ENCODE results near the gene TSSC4.

TSSC4 gene

GRCh38 chr11:2398664-2399355 lies 1.7 kb upstream of the TSSC4 start:
- no peak for DNase-seq (ENCODE audit: low read depth in 1 of 2, low spot score in 1 of 2)

GRCh38 chr11:2399488-2400068 lies 972 bp upstream of the TSSC4 start:
- peak in 1 of 2 donors; percentile 21 for DNase-seq (ENCODE audit: low read depth in 1 of 2, low spot score in 1 of 2)

DNA sequence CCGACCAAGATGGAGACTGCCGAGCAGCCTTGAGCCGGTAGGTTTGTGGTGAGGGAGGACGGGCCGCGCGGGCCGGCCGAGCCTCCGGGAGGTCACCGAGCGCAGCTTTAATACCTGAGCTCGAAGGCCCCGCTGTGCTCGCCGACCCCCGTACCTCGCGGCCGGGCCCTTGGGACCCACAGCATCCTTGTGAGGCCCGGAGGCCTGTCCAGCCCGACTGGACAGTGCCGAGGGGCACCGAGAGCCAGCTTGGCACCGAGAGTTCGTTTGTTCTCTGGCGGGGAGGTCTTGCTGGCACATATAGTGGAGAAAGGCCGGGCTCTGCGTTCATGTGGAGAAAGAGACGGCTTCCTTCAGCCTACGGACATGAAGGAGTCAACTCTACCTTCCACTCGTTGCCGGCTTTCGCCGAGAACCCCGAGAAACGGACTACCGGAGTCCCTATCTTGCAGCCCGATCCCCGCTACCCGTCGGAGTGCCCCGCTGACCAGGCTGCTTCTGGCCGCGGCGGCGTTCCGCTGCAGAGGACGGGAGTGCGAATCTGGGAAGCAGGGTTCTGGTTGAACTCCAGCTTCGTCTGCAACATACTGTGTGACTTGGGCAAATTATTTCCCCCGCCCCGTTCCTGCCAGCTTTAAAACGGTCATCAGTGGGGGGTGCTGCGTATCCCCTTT lies 349 bp downstream of the TSSC4 start:
- no peak for DNase-seq (ENCODE audit: low read depth in 1 of 2, low spot score in 1 of 2)

DNA sequence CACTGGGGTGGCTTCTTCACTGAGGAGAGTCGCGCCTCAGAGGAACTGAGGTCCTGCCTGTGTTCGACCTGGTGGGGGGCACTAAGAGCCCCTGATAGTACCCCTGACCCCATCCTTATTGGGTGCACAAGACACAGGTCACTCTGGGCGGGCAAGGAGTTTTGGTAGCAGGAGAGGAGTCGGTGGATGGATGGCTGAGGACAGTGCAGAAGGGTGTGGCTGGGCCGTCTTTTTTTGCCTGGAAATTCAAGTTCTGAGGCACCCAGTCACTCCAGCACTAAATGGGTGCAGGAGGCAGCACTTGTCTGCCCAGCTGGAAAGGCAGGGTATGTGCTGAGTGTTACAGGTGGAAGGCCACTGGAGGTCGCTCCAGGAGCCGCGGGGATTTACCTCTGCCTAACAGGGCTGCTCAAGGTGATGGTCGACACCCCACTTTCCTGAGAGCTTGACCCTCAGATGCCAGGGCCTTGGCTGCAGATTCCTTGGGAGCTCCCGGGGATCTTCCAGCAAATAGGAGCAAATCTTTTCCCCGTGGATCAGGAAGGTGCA lies 960 bp downstream of the TSSC4 start:
- DNase-seq (ENCODE audit: low read depth in 1 of 2, low spot score in 1 of 2), result no peak

DNA sequence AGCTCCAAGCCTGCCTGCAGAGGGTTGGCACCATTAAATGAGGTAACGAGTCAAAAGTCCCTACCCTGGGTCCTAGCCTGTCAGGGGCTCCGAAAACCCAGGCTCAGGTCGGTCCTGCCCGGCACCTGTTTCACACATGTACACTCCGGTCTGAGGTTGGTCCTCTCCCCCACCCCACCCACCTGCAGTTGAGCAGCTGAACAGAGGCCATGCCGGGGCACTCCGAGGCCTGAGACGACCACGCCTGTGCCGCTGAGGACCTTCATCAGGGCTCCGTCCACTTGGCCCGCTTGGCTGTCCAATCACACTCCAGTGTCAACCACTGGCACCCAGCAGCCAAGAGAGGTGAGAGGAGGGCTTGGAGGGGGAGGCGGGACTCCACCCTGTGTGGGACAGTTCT lies 1.6 kb downstream of the TSSC4 start:
- DNase-seq (ENCODE audit: low read depth in 1 of 2, low spot score in 1 of 2), result no peak

DNA sequence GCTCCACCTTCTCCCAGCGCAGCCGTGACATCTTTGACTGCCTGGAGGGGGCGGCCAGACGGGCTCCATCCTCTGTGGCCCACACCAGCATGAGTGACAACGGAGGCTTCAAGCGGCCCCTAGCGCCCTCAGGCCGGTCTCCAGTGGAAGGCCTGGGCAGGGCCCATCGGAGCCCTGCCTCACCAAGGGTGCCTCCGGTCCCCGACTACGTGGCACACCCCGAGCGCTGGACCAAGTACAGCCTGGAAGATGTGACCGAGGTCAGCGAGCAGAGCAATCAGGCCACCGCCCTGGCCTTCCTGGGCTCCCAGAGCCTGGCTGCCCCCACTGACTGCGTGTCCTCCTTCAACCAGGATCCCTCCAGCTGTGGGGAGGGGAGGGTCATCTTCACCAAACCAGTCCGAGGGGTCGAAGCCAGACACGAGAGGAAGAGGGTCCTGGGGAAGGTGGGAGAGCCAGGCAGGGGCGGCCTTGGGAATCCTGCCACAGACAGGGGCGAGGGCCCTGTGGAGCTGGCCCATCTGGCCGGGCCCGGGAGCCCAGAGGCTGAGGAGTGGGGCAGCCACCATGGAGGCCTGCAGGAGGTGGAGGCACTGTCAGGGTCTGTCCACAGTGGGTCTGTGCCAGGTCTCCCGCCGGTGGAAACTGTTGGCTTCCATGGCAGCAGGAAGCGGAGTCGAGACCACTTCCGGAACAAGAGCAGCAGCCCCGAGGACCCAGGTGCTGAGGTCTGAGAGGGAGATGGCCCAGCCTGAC lies 2.5 kb downstream of the TSSC4 start:
- DNase-seq (ENCODE audit: low read depth in 1 of 2, low spot score in 1 of 2), result no peak

- no peak for DNase-seq (ENCODE audit: low read depth in 1 of 2, low spot score in 1 of 2)
Measured at GRCh38 chr11:2404735-2405196, 4.2 kb downstream of the TSSC4 start.

DNA sequence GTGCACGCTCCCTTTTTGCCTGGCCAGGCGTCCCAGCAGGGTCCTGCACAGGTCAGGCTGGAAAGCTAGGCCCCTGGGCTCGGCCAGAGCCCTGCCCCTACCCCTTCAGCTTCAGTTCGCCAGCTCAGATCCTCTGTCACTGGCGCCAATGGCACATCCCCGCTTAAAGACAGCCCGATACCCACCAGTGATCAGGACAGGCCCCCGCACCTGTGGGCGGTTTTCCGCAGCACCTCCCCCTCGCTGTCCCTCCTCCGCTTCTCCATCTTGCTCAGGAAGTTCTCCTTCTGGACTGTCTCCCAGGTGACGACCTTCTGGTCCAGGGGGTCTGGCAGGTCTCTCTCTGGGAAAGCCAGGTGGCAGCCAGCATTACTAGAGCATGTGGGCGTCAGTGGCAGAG lies 5.9 kb downstream of the TSSC4 start:
- DNase-seq (ENCODE audit: low read depth in 1 of 2, low spot score in 1 of 2), result no peak

GRCh38 chr11:2406878-2407410 lies 6.4 kb downstream of the TSSC4 start:
- no peak for DNase-seq (ENCODE audit: low read depth in 1 of 2, low spot score in 1 of 2)

GRCh38 chr11:2408671-2409070 lies 8.1 kb downstream of the TSSC4 start:
- DNase-seq (ENCODE audit: low read depth in 1 of 2, low spot score in 1 of 2), result no peak

DNA sequence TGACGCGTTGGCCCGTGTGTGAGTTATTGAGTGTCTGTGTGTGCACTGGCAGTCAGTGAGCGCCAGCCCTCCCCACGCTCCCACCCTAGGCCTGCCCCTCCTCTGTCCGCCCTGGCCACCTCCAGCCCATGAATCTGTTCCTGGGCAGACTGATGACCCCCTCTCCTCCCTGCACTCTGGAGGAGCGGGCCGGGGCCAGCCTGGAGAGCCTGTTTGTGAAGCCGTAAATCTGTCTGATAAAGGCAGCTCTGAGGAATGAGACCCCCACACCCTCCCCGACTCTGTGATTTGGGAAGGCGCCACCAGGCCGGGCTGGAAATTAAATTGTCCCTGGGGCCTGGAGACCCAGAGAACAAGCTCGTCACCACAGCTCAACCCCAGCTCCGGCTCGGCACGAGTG lies 8.6 kb downstream of the TSSC4 start:
- DNase-seq (ENCODE audit: low read depth in 1 of 2, low spot score in 1 of 2), result no peak

DNA sequence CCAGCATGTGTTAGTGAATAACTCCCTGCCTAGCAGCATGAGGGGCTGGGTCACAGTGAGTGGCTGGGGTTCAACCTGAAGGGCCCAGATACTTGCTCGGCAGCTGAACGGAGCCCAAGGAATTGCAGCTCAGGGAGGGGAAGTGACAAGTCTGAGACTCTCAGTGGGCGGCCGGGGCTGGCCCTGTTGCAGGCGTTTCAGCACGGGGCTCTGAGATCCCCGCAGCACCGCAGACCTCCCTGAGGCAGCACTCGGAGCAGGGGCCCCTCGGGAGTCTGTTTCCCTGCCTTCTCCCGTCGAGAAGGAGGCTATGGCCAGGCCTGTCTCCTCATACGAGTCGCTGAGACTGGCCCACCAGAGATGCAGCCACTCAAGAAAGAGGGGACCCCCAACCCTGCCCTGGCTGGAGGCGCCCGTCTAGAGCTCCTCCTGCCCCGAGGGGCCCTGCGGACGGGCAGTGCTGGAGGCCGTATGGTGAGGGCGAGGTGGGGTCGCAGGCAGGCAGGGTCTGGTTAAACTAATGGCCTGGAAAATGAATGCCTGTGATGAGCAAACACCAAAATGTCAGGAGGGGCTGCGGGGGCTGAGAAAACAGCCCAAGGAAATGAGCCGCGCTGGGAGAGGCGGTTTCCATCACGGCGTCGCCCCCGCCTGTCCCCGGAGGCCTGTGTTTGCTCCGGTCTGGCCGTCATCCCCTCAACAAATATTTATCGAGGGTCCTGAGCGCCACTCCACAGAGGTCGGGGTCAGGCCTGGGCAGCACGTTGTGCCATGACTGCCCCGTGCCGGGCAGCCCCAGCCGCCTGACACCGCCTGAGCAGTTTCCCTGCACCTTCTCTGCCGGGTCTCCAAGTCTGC lies 9.3 kb downstream of the TSSC4 start:
- DNase-seq (ENCODE audit: low read depth in 1 of 2, low spot score in 1 of 2), result no peak

- no peak for DNase-seq (ENCODE audit: low read depth in 1 of 2, low spot score in 1 of 2)
Measured at GRCh38 chr11:2410616-2411015, 10.1 kb downstream of the TSSC4 start.

DNA sequence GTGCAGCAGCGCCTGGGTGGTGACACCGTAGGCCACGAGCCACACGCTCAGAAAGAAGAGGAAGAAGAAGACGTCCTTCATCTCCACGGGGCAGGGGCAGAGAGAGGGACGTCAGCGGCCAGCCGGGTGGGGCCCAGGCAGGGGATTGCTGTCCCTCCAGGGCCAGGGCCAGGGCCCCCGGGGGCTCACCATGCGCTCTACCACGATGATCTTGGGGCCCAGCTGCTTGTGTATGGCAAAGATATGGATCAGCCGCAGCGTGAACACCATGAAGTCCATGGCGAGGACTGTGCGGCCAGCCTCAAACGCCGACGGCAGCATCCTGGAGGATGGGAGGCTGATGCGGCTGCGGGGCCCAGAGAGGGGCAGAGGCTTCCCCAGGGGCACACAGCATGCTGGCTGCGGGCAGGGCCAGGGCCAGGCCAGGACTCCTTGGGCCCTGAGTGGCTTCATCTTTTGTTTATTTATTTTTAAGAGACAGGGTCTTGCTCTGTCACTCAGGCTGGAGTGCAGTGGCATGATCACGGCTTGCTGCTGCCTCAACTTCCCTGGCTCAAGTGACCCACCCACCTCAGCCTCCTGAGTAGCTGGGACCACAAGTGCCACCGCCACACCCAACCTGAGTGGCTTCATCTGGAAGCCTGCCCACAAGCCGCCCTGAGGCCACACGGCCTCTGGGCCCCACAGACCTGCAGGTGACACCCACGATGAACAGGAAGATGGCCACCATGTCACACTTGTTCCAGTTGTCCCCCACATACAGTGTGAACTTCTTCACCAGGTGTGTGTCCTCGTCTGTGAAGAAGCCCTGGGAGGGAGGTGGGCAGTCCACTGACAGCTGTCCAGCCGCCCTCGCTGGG lies 11.1 kb downstream of the TSSC4 start:
- no peak for DNase-seq (ENCODE audit: low read depth in 1 of 2, low spot score in 1 of 2)

- no peak for DNase-seq (ENCODE audit: low read depth in 1 of 2, low spot score in 1 of 2)
Measured at GRCh38 chr11:2412323-2412722, 11.8 kb downstream of the TSSC4 start.

GRCh38 chr11:2413742-2414579 lies 13.4 kb downstream of the TSSC4 start:
- DNase-seq (ENCODE audit: low read depth in 1 of 2, low spot score in 1 of 2), result no peak

DNA sequence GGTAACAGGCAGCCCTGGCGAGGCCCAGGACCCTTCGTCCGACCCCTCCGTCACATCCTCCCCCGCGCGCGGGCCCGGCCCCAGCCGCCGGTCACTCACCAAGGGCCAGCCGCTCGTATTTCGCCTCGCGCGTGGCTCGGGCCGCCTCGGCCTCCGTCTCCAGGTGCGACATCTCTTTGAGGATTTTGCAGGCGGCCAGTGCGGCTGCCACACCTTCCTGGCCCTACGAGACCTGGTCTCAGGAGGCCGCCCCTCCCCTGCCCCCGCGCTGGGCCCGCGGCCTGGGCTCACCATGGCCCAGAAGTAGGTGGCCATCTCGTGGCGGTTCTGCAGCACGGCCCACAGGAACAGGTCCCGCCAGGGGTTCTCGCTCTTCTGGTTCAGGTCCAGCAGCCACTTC lies 14.1 kb downstream of the TSSC4 start:
- DNase-seq (ENCODE audit: low read depth in 1 of 2, low spot score in 1 of 2), result no peak

DNA sequence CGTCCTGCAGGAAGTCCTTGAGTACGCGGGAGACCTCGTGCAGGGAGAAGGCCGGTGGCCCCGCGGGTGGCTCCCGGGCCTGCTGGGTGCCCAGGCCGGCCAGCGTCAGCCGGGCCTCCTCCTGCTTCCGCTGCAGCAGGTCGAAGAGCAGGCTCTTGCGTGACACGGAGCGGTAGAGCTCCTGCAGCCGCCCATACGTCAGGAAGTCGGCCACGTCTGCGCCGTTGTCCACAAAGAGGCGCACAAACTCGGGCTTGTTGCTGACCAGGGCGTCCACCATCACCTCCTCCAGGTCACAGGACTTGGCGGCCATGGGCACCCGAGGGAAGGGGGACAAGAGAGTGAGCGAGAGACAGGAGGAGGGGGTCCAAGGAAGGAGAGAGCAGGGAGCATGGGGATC lies 14.6 kb downstream of the TSSC4 start:
- no peak for DNase-seq (ENCODE audit: low read depth in 1 of 2, low spot score in 1 of 2)

Measured in activated CD4-positive, alpha-beta T cell treated with anti-CD3 and anti-CD28 coated beads, Interleukin-2, amount 50 U/mL, for 24 hours (primary cell).